Fibroblast of the aortic adventitia (primary cell): ENCODE data around the gene TMEM231. TPM values are rescaled to one million over a fixed set of nuclear protein-coding genes. Genes with fewer than 3 reads are reported as not detected.
"Not testable (repeated sequence)": the region's sequence is repeated elsewhere in the genome, so short reads cannot be mapped to it uniquely, and the experiment has no call there.

Experiments used
- DNase-seq: peaks from one replicate; pipeline ENCODE4 v3.0.0-alpha.2; 2010; ENCODE audit warnings: low read depth
- H3K4me3 ChIP-seq: 2 replicates; pipeline ENCODE4 v1.5.1; 2011; ENCODE audit warnings: low read depth, mild to moderate bottlenecking, control low read depth, low read length, moderate library complexity
- total RNA-seq: library from RNA; depleted of rRNA; stranded (reverse); fragments of >200 nt; gene quantifications from 2 replicates; pipeline ENCODE4 v1.2.3, GENCODE V29; 2012; ENCODE audit warnings: low replicate concordance
- TF ChIP-seq, protein P1 (sequence below): IDR thresholded peaks from 2 replicates; pipeline ENCODE4 v1.5.1; 2011; ENCODE audit warnings: mild to moderate bottlenecking, low read length, control low read depth, inconsistent platforms; ENCODE audit not compliant: insufficient read depth

TMEM231 gene
- total RNA-seq, 1 donor = 13.9 TPM

DNA sequence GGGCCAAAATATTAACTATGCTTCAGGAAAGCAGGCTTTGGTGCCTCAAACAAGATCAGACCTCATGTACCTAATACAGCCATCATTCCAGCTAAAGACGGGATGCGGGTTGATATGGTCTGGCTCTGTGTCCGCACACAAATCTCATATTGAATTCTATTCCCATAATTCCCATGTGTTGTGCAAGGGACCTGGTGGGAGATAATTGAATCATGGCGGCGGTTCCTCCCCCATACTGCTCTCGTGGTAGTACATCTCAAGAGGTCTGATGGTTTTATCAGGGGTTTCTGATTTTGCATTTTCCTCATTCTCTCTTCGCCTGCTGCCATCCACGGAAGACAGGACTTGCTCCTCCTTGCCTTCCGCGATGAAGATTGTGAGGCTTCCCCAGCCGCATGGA is 41.8 kb downstream of the TMEM231 start:
- TF ChIP-seq, protein P1, sequence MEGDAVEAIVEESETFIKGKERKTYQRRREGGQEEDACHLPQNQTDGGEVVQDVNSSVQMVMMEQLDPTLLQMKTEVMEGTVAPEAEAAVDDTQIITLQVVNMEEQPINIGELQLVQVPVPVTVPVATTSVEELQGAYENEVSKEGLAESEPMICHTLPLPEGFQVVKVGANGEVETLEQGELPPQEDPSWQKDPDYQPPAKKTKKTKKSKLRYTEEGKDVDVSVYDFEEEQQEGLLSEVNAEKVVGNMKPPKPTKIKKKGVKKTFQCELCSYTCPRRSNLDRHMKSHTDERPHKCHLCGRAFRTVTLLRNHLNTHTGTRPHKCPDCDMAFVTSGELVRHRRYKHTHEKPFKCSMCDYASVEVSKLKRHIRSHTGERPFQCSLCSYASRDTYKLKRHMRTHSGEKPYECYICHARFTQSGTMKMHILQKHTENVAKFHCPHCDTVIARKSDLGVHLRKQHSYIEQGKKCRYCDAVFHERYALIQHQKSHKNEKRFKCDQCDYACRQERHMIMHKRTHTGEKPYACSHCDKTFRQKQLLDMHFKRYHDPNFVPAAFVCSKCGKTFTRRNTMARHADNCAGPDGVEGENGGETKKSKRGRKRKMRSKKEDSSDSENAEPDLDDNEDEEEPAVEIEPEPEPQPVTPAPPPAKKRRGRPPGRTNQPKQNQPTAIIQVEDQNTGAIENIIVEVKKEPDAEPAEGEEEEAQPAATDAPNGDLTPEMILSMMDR = no peak
- no peak overlapping the region for H3K4me3 ChIP-seq

DNA sequence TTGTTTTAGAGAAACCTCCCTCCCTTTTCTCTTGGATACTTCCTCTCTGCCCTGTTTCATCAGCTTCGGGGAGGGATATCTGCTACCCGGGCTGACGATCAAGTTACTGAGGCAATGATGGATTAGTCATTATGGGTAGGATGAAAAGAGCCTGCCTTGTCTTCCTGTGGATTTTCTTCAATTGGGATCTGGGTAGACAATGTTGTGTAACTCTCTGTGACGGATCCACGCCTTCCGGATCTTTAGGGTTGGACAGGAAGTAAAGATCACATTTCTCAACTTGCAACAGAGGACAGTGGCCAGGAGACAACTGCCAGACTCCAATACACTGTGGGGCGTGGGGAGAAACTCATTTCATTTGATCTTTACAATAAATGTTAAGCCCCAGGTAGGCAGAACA is 49.5 kb downstream of the TMEM231 start:
- TF ChIP-seq, protein P1 = no peak
- peak; percentile 92 for DNase-seq
- no peak overlapping the region for H3K4me3 ChIP-seq

More for the DNA sequence above, 41.8 kb downstream of the TMEM231 start:
- DNase-seq = no peak

DNA sequence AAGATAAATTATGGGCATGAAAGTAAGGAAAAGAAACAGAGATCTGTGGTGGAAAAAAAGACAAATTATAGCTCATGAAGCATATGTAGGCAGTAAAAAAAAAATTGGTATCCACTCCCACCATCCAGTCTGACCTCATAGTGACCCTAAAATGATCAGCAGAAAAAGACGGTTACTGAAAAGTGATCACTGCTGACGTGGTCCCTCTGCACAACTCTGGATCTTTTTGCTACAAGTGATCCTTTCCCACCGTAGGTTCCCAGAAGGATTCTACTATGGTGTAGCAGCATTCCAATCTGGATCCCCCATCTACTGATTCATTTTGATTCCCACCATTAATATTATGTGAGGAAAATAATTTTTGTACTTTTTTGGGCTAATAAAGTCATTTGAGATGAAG is 49.9 kb downstream of the TMEM231 start:
- H3K4me3 ChIP-seq = no peak overlapping the region
- no peak for DNase-seq
- TF ChIP-seq, protein P1 = no peak

DNA sequence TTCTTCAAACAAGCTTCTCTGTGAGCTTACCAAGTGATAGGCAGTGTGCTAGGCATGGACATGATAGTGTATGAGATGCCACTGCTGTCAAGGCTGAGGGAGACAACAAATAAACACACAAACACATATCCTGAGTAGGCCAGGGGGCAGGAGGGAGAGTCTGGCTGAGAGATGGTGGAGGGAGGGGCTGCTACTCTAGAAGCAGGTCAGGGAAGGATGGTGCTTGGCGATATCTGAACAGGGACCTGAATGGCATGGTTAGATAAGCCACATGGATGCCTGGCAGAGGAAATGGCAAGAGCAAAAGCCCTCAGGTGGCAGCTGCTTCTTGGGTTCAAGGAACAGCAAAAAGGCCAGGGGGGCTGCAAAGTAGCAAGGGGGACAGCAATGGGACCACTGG is 52.3 kb downstream of the TMEM231 start:
- H3K4me3 ChIP-seq = no peak overlapping the region
- TF ChIP-seq, protein P1 = no peak
- no peak for DNase-seq

DNA sequence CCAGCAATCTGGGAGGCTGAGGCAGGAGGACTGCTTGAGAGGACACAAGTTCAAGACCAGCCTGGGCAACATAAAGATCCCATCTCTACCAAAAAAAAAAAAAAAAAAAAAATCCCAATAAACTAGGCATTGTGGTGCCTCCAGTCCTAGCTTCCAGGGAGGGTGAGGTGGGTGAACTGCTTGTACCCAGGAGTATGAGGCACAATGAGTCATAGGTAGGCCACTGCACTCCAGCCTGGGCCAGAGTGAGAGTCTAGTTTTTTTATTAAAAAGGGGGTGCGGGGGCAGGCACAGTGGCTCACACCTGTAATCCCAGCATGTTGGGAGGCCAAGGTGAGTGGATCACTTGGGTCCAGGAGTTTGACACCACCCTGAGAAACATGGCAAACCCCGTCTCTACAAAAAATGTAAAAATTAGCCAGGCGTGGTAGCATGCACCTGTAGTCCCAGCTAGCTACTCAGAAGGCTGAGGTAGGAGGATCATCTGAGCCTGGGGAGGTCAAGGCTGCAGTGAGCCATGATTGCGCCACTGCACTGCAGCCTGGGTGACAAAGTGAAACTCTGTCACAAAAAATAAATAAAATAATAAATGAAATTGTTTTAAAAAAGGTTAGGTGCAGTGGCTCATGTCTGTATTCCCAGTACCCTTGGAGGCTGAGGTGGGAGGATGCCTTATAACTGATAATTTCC is 53.0 kb downstream of the TMEM231 start:
- no peak for DNase-seq
- H3K4me3 ChIP-seq = no peak overlapping the region
- TF ChIP-seq, protein P1 = no peak

DNA sequence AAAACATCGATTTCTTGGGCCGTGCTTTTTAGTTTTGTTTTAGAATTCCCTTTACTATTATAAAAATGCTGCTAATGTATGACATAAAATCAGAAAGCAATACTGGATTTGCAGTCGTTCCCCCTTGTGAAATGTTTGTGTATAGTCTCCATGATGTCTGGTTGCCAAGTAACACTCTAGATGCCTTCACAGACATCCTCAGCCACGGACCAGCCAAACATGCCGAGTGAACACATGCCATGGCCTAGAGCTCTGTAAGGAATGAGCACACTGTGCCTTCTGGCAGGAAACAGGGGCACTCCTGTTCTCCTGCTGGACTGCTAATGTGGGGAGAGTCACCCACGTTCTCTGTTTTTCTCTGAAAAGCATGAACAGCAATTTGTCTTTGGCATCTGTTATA is 54.2 kb downstream of the TMEM231 start:
- peak; percentile 67 for DNase-seq
- H3K4me3 ChIP-seq = not testable (repeated sequence)

DNA sequence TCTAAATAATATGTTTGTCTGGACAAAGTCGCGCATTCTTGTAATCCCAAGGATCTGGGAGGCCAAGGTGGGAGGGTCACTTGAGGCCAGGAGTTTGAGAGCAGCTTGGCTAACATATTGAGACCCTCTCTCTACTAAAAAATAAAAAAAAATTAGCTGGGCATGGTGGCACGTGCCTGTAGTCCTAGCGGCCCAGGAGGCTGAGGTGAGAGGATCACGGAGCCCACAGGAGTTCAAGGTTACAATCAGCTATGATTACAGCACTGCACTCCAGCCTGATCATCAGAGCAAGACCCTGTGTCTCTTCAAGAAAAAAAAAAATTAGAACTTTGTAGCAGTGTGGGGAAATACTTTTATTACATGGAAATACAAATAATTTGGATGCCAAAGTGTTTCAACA is 54.7 kb downstream of the TMEM231 start:
- no peak overlapping the region for H3K4me3 ChIP-seq
- no peak for DNase-seq
- TF ChIP-seq, protein P1 = no peak

DNA sequence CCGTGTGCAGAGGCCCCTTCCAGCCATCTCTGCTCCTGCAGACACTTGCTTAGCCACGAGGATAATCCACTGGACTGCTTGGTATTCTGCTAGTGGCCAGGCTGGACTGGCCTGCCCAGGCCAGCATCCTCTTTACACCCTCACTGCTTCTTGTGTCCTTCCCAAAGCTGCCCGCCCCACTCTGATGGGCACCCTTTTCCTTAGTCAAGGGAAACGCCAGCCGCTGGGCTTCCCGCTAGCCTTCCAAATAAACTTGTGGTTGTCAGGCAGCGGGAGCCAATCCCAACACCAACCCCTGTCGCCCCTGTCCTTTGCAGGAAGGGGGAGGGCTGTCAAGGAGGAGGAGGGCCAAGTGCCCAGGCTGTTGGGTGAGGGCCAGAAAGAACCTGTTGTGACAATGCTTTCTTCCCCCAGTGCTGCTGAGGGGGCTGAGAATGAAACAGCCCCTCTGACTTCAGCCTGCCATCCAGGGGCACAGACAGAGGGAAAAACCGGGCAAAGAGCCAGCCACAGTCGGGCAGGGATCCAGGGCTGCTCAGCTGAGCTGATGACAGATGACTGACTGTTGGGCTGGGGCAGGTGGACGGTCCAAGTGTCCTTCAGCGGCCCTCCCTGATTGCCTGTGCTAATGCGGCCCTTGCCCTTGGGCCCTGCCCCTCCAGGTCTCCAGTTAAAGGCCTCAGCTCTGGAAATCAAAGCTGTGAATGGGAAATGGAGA is 57.3 kb downstream of the TMEM231 start:
- not testable (repeated sequence) for H3K4me3 ChIP-seq, DNase-seq
